GM12801 (cell line): ENCODE data around the gene PSTPIP2.

Source experiments
- CTCF ChIP-seq: IDR thresholded peaks from one replicate; pipeline ENCODE4 v1.5.1; 2011; ENCODE audit warnings: control low read depth; ENCODE audit not compliant: insufficient read length; ENCODE audit errors: extremely low read depth

Gene PSTPIP2

GRCh38 chr18:46067438-46068007 is 4.5 kb downstream of the PSTPIP2 start:
- TF ChIP-seq CTCF = no peak

GRCh38 chr18:46062781-46063180 is 9.3 kb downstream of the PSTPIP2 start:
- no peak for TF ChIP-seq CTCF

GRCh38 chr18:46061796-46062195 is 10.3 kb downstream of the PSTPIP2 start:
- no peak for TF ChIP-seq CTCF

DNA sequence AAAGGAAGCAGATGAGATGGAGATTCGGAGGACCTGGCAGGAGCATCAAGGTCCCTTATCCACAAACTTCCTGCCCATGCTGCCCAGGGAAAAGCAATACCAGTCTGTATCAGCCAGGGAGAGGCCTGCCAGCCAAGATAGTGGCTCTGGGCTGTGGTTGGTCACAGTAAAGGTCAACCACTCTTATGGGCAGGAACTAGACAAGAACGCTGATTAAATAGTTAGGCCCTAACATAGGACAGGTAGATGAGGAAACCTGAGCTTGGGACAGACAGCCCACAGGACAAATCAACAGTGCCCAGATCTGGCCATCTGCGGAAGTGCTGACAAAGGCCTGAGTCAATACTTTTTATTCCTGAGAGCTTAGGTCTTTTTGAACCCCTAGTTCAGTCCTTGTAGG is 10.7 kb downstream of the PSTPIP2 start:
- no peak for TF ChIP-seq CTCF

DNA sequence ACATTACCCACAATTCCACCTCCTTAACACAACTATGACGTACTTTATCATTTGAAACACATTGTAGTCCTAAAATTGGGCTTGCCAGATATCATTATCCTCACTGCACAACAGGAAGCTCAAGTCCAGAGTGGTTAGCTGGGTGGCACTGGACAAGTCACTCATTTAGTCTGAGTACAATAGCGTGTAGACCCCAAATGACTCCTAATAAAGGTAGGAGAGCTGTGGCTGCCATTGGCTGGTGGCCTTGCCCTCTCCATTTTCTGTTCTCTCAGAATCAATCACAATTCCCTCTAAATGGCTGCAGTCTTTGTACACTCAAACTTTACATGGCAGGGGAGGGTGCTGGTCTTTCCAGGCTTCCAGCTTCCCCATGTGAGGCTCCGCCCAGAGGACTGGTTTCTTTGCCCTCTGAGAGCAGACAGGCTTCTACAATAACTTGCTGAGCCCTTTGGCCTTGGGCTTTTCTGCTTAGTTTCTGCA is 11.7 kb downstream of the PSTPIP2 start:
- TF ChIP-seq CTCF = no peak

GRCh38 chr18:46055838-46056230 is 16.2 kb downstream of the PSTPIP2 start:
- no peak for TF ChIP-seq CTCF

GRCh38 chr18:46054956-46055837 is 16.9 kb downstream of the PSTPIP2 start:
- TF ChIP-seq CTCF = no peak
